Peyer's patch (tissue), 4 donors: ENCODE results near the gene MAN1B1. TPM values are rescaled to one million over a fixed set of nuclear protein-coding genes. Genes with fewer than 3 reads are reported as not detected.

Experiments
- DNase-seq, 3 donors: peaks; one replicate each; pipeline ENCODE4 v3.0.0-alpha.2; 2017 to 2019
- H3K27ac ChIP-seq, 4 donors: fragments of 200-600 bp; sonication (generic); one replicate each; pipeline ENCODE4 v1.5.1; 2016 to 2019
- H3K27me3 ChIP-seq, 2 donors: fragments of 200-600 bp; sonication (generic); one replicate each; pipeline ENCODE4 v1.5.1; 2019
- H3K36me3 ChIP-seq, 3 donors: fragments of 200-600 bp; sonication (generic); one replicate each; pipeline ENCODE4 v1.5.1; 2016 to 2019
- H3K4me1 ChIP-seq, 4 donors: fragments of 200-600 bp; sonication (generic); one replicate each; pipeline ENCODE4 v1.5.1; 2016 to 2019
- H3K4me3 ChIP-seq, 4 donors: fragments of 200-600 bp; sonication (generic); 1 replicate in 3 of 4; 2 replicates in 1 of 4; pipeline ENCODE4 v1.5.1; 2016 to 2019; ENCODE audit warnings: mild to moderate bottlenecking in 1 of 4
- H3K9me3 ChIP-seq, 4 donors: fragments of 200-600 bp; sonication (generic); one replicate each; pipeline ENCODE4 v1.5.1; 2016 to 2019; ENCODE audit warnings: mild to moderate bottlenecking in 1 of 4
- POLR2A ChIP-seq, 2 donors: fragments of 450-650 bp; IDR thresholded peaks; one replicate each; pipeline ENCODE4 v1.5.1; 2017; ENCODE audit warnings: antibody characterized with exemption in 2 of 2, mild to moderate bottlenecking in 2 of 2, moderate library complexity in 2 of 2
- total RNA-seq, 4 donors: library from RNA; depleted of rRNA; stranded (reverse); fragments of >200 nt; gene quantifications; one replicate each; pipeline ENCODE4 v1.1.0, GENCODE V29; 2016
- TF ChIP-seq, protein P1 (sequence below), 6 experiments: fragments of 450-650 bp in 4 of 6; fragments of 200-600 bp in 2 of 6; sonication (generic) in 1 of 6; IDR thresholded peaks; one replicate each; pipeline ENCODE4 v1.5.1; 2017 to 2019; ENCODE audit warnings: antibody characterized with exemption in 6 of 6, mild to moderate bottlenecking in 3 of 6, moderate library complexity in 1 of 6

The MAN1B1 gene
- total RNA-seq, result 10 to 100 TPM; 42.7 to 74.7 (median 61.0) TPM

DNA sequence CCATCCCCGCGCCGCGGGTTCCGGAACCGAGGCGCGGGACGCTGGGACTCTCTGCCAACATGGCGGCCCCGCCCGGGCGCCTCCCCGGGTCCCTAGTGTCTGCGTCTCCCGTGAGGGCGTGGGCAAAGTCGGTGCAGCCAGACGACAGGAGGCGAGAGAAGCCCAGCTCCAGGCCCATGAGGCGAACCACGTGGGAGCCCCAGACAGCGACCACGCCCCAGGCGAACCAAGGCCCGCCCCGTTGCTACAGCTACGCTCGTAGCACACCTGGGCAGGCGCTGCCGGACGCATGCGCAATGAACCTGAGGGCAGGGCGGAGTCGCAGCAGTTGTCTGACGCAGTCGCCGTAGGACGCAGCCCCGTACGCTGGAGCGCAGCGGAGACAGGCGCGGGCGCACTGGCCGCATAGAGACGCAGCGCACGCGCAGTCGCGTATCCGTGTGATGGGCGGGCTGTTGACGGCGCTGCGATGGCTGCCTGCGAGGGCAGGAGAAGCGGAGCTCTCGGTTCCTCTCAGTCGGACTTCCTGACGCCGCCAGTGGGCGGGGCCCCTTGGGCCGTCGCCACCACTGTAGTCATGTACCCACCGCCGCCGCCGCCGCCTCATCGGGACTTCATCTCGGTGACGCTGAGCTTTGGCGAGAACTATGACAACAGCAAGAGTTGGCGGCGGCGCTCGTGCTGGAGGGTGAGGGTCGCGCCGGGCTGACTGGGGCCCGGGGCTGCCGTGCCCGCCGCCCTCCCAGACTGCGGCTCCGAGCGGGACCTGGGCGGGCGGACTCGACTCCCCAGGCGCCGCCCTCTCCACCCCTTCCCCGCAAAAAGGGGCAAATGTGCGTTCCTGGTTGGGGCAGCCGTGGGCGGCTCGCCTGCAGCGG is at the start of gene MAN1B1:
Gene MAN1B1, plus strand, starts transcription at position 455 of the 878 bp plus-strand sequence. Its CDS starts 15 bp downstream, at position 470.
- DNase-seq, result peak; percentile 99 to 100 (median 100)
- H3K9me3 ChIP-seq, result no peaks in the 10 kb centered on the region
- peaks cover 4 to 28% (median 9%) of the 10 kb centered on the region in 4 donors for H3K4me1 ChIP-seq
- H3K27me3 ChIP-seq, result no peaks in the 10 kb centered on the region
- H3K4me3 ChIP-seq, result peak within 1 kb of the TSS; percentile 65 to 88 (median 86)
- H3K36me3 ChIP-seq, result no peaks in the 10 kb centered on the region
- H3K27ac ChIP-seq, result peak within 1 kb of the TSS; percentile 91 to 96 (median 95)
- TF ChIP-seq, protein P1, sequence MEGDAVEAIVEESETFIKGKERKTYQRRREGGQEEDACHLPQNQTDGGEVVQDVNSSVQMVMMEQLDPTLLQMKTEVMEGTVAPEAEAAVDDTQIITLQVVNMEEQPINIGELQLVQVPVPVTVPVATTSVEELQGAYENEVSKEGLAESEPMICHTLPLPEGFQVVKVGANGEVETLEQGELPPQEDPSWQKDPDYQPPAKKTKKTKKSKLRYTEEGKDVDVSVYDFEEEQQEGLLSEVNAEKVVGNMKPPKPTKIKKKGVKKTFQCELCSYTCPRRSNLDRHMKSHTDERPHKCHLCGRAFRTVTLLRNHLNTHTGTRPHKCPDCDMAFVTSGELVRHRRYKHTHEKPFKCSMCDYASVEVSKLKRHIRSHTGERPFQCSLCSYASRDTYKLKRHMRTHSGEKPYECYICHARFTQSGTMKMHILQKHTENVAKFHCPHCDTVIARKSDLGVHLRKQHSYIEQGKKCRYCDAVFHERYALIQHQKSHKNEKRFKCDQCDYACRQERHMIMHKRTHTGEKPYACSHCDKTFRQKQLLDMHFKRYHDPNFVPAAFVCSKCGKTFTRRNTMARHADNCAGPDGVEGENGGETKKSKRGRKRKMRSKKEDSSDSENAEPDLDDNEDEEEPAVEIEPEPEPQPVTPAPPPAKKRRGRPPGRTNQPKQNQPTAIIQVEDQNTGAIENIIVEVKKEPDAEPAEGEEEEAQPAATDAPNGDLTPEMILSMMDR (IDR thresholded peaks at IDR 0.05), result no peak
- peak; percentile 81 to 92 for TF ChIP-seq POLR2A (IDR thresholded peaks at IDR 0.05)

DNA sequence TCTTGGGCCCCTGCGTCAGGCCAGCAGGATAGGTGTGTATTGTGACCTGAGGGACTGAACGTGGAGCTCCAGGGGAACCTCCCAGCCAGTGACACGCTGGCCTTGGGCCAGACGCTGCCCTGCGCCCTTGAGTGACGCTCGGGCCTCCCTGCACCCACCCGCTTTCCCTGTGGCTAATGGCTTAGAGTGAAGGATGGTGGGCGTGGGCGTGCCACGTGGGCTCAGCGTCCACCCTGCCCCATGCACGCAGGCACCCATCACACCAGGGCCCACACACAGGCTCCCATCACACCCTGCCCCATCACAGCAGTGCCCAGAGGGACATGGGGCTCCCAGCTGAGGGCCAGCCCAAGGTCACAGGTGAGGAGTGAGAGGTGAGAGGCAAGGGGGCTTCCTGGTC is 49.8 kb upstream of the MAN1B1 start:
- no peak overlapping the region for H3K4me3 ChIP-seq
- TF ChIP-seq POLR2A (IDR thresholded peaks at IDR 0.05), result no peak
- TF ChIP-seq, protein P1 (IDR thresholded peaks at IDR 0.05), result no peak
- H3K4me1 ChIP-seq, result peaks cover under 1 to 20% (median 15%) of the 10 kb centered on the region in 4 donors
- H3K27me3 ChIP-seq, result no peaks in the 10 kb centered on the region
- H3K27ac ChIP-seq, result no peak overlapping the region
- H3K36me3 ChIP-seq, result peaks cover 0 to 13% (median 0%) of the 10 kb centered on the region in 3 donors
- DNase-seq, result no peak
- no peaks in the 10 kb centered on the region for H3K9me3 ChIP-seq

DNA sequence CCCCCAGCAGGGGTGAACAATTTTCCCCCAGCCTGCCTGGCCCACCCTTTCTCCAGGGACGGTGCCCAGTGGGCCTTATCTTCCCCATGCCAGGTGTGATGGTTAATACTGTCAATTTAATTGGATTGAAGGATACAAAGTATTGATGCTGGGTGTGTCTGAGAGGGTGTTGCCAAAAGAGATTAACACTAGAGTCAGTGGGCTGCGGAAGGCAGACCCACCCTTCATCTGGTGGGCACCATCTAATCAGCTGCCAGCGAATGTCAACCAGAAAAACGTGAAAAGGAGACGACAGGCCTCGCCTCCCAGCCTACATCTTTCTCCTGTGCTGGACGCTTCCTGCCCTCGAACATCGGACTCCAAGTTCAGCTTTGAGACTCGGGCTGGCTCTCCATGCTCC is 49.3 kb upstream of the MAN1B1 start:
- TF ChIP-seq, protein P1 (IDR thresholded peaks at IDR 0.05), result no peak
- peaks cover 0 to 13% (median 0%) of the 10 kb centered on the region in 3 donors for H3K36me3 ChIP-seq
- H3K4me1 ChIP-seq, result peaks cover 0 to 16% (median 12%) of the 10 kb centered on the region in 4 donors
- no peak overlapping the region for H3K4me3 ChIP-seq
- DNase-seq, result no peak
- H3K27me3 ChIP-seq, result no peaks in the 10 kb centered on the region
- no peaks in the 10 kb centered on the region for H3K9me3 ChIP-seq
- no peak overlapping the region for H3K27ac ChIP-seq

DNA sequence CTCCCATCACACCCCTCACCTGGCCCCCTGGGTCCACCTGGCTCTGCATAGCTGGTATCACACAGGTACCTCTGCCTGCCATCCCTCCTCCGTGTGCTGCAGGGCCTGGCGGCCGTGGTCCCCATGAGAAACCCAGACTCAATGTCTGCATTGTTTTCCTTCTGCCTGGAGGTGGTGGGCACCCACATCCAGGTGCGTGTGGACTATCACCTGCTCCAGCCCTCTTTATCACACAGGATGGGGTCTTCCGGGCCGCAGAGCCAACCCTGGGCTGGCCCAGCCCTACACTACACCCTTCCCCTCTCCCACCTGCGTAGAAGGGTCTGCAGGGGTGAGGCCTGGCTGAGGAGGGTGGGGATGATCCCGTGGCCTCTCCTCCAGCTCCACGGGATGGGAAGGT is 47.9 kb upstream of the MAN1B1 start:
- no peak for DNase-seq
- Histone ChIP-seq H3K27me3 (no peaks in the 10 kb centered on the region), H3K4me3 (no peak overlapping the region), H3K27ac (no peak overlapping the region), H3K9me3 (no peaks in the 10 kb centered on the region), H3K36me3 (peaks cover 0 to 13% (median 0%) of the 10 kb centered on the region in 3 donors), H3K4me1 (peaks cover 0 to 24% (median 11%) of the 10 kb centered on the region in 4 donors)
- no peak for TF ChIP-seq POLR2A (IDR thresholded peaks at IDR 0.05)
- TF ChIP-seq, protein P1 (IDR thresholded peaks at IDR 0.05), result no peak

DNA sequence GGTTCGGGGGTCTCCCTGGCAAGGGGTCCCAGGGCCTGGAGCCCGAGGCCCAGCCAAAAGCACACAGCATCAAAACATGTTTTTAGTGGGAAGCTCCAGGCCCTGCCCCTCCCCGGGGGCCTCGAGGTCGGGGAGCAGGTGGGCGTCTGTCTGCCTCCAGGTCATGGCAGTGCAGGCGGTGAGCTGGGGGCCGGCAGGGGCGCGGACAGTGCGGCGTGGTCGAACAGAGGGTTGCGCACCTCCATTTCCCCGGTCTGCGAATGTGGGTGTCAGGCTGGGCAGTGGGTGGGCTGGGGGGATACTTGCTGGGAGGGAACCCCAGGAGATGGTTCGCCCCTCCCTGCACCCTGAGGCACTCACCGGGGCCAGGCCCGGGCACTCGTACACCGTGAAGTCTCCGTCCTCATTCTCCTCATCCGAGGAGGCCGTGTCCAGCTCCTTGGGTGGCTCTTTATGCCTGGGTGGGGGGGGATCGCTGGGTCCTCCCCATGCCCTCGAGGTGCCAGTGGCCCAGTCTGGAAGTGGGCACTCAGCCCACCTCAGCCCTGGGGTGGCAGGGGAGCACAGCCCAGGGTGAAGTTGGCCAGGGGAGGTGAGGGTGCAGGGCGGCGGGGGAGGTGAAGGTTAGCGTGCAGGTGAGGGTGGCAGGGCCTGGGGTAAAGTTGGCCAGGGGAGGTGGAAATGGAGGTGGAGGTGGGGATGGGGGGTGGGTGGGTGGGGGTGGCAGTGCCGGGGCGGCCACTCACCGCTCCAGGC is 47.0 kb upstream of the MAN1B1 start:
- H3K4me1 ChIP-seq, result peaks cover 0 to 27% (median 5%) of the 10 kb centered on the region in 4 donors
- DNase-seq, result no peak
- no peak overlapping the region for H3K4me3 ChIP-seq
- peaks cover 0 to 13% (median 0%) of the 10 kb centered on the region in 3 donors for H3K36me3 ChIP-seq
- no peak overlapping the region for H3K27ac ChIP-seq
- TF ChIP-seq, protein P1 (IDR thresholded peaks at IDR 0.05), result no peak
- no peak for TF ChIP-seq POLR2A (IDR thresholded peaks at IDR 0.05)
- no peaks in the 10 kb centered on the region for H3K9me3 ChIP-seq
- H3K27me3 ChIP-seq, result peaks cover 0 to 3% of the 10 kb centered on the region in 2 donors
